Loucy (cell line): ENCODE results near the gene PP2D1.

Source experiments
- EZH2phosphoT487 ChIP-seq: fragments of 200-600 bp; IDR thresholded peaks from 2 replicates; pipeline ENCODE4 v1.6.1; 2018; ENCODE audit warnings: antibody characterized with exemption, mild to moderate bottlenecking, moderate library complexity, borderline replicate concordance
- TF ChIP-seq, protein P1 (sequence below): fragments of 200-600 bp; sonication (generic); conservative IDR thresholded peaks from 2 replicates; pipeline ENCODE4 v1.5.1; 2014; ENCODE audit warnings: mild to moderate bottlenecking, antibody characterized with exemption, low read length

DNA sequence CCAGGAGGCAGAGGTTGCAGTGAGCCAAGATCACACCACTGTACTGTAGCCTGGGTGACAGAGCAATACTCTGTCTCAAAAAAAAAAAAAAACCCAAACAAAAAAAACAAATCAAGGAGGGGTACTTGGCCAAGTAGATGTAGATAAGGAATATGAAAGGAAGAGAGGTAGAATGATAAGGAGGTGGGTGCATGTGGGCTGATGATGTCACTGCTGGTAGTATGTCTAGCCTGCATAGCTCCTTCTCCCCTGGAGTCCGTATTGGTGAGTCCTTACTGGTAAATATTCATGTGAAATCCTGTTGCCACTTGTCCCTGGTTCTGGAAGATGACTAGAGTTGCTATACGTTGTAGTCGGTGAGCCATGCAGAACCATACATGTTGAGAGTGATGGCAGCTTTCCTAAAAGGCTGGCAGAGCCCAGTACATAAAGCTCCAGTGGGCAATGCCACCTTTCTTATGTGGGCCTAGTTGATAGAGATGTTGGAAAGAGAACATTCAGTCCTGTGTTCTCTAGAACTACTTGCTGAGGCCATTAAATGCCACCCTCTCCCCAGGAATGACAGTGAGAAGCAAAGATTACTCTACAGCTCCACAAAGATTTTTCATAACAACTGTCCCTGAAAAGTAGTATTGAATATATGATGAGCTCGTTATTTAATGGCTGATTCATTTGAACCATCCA lies 39.2 kb upstream of the PP2D1 start:
- TF ChIP-seq, protein P1, sequence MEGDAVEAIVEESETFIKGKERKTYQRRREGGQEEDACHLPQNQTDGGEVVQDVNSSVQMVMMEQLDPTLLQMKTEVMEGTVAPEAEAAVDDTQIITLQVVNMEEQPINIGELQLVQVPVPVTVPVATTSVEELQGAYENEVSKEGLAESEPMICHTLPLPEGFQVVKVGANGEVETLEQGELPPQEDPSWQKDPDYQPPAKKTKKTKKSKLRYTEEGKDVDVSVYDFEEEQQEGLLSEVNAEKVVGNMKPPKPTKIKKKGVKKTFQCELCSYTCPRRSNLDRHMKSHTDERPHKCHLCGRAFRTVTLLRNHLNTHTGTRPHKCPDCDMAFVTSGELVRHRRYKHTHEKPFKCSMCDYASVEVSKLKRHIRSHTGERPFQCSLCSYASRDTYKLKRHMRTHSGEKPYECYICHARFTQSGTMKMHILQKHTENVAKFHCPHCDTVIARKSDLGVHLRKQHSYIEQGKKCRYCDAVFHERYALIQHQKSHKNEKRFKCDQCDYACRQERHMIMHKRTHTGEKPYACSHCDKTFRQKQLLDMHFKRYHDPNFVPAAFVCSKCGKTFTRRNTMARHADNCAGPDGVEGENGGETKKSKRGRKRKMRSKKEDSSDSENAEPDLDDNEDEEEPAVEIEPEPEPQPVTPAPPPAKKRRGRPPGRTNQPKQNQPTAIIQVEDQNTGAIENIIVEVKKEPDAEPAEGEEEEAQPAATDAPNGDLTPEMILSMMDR, result no peak
- TF ChIP-seq EZH2phosphoT487, result no peak
